ENCODE data around the gene DPEP3. TPM values are rescaled to one million over a fixed set of nuclear protein-coding genes. Genes with fewer than 3 reads are reported as not detected.
"Not testable (repeated sequence)": the region's sequence is repeated elsewhere in the genome, so short reads cannot be mapped to it uniquely, and the experiment has no call there.

Gene DPEP3
- total RNA-seq, 2 donors from 2014 or later: not detected

GRCh38 chr16:68021490-68021889 lies 41.2 kb upstream of the DPEP3 start:
- TF ChIP-seq CTCF (IDR thresholded peaks at IDR 0.05): no peak
- intact Hi-C loops (cut with DNase I): no loop called here
- Histone ChIP-seq H3K36me3 (no peaks in the 10 kb centered on the region), H3K27ac (no peak overlapping the region), H3K27me3 (no peaks in the 10 kb centered on the region), H3K4me1 (peaks cover 17% of the 10 kb centered on the region), H3K4me3 (no peak overlapping the region), H3K9ac (ENCODE audit: low read depth in 2 of 2, low read length in 2 of 2) (peak overlapping the region in 1 of 2 donors; percentile 92), H3K9me3 (no peaks in the 10 kb centered on the region)
- no peak for DNase-seq

- Histone ChIP-seq H3K4me1 (peaks cover 17% of the 10 kb centered on the region), H3K27me3 (no peaks in the 10 kb centered on the region), H3K27ac (no peak overlapping the region), H3K4me3 (no peak overlapping the region), H3K36me3 (no peaks in the 10 kb centered on the region), H3K9me3 (no peaks in the 10 kb centered on the region), H3K9ac (ENCODE audit: low read depth in 2 of 2, low read length in 2 of 2) (no peak overlapping the region)
- no peak for TF ChIP-seq CTCF (IDR thresholded peaks at IDR 0.05)
- intact Hi-C loops (cut with DNase I): no loop called here
- DNase-seq: no peak
Observed at GRCh38 chr16:68019167-68019680, 38.9 kb upstream of the DPEP3 start.

- no peak within 1 kb of the TSS for H3K4me3 ChIP-seq
- intact Hi-C loops (cut with DNase I): no loop called here
- H3K27me3 ChIP-seq: no peaks in the 10 kb centered on the region
- no peaks in the 10 kb centered on the region for H3K9me3 ChIP-seq
- no peak within 1 kb of the TSS for H3K9ac ChIP-seq (ENCODE audit: low read depth in 2 of 2, low read length in 2 of 2)
- no peaks in the 10 kb centered on the region for H3K4me1 ChIP-seq
- no peak for TF ChIP-seq CTCF (IDR thresholded peaks at IDR 0.05)
- no peak for DNase-seq
- no peak within 1 kb of the TSS for H3K27ac ChIP-seq
- no peaks in the 10 kb centered on the region for H3K36me3 ChIP-seq
Observed at GRCh38 chr16:68015681-68016080, 35.4 kb upstream of the DPEP3 start, which contains the start of gene DPEP2NB. DPEP2NB (minus strand) TSS chr16:68015911; CDS start chr16:68015770, 141 bp downstream.

- no peak for TF ChIP-seq CTCF (IDR thresholded peaks at IDR 0.05)
- no peaks in the 10 kb centered on the region for H3K27me3 ChIP-seq
- no peaks in the 10 kb centered on the region for H3K36me3 ChIP-seq
- H3K4me3 ChIP-seq: no peak overlapping the region
- intact Hi-C loops (cut with DNase I): no loop called here
- H3K4me1 ChIP-seq: no peaks in the 10 kb centered on the region
- H3K9ac ChIP-seq (ENCODE audit: low read depth in 2 of 2, low read length in 2 of 2): no peak overlapping the region
- no peak for DNase-seq
- H3K27ac ChIP-seq: no peak overlapping the region
- no peaks in the 10 kb centered on the region for H3K9me3 ChIP-seq
Observed at GRCh38 chr16:68013440-68013839, 33.1 kb upstream of the DPEP3 start.

GRCh38 chr16:68009872-68010271 lies 29.6 kb upstream of the DPEP3 start:
- H3K27ac ChIP-seq; intact Hi-C loops (cut with DNase I); H3K4me1 ChIP-seq; H3K36me3 ChIP-seq; DNase-seq; H3K9ac ChIP-seq (ENCODE audit: low read depth in 2 of 2, low read length in 2 of 2); H3K9me3 ChIP-seq; H3K27me3 ChIP-seq; H3K4me3 ChIP-seq: not testable (repeated sequence)

- Histone ChIP-seq H3K9ac (ENCODE audit: low read depth in 2 of 2, low read length in 2 of 2) (no peak overlapping the region), H3K4me3 (no peak overlapping the region), H3K27ac (no peak overlapping the region), H3K27me3 (no peaks in the 10 kb centered on the region), H3K36me3 (no peaks in the 10 kb centered on the region), H3K4me1 (no peaks in the 10 kb centered on the region), H3K9me3 (no peaks in the 10 kb centered on the region)
- DNase-seq: no peak
- intact Hi-C loops (cut with DNase I): no loop called here
- TF ChIP-seq CTCF (IDR thresholded peaks at IDR 0.05): no peak
Observed at GRCh38 chr16:68009157-68009735, 28.9 kb upstream of the DPEP3 start.

Data from colonic mucosa (tissue), 4 donors.